ENCODE data around the gene TLNRD1. TPM values are rescaled to one million over a fixed set of nuclear protein-coding genes. Genes with fewer than 3 reads are reported as not detected.

TLNRD1 gene
- total RNA-seq, 1 donor, result 21.3 TPM

DNA sequence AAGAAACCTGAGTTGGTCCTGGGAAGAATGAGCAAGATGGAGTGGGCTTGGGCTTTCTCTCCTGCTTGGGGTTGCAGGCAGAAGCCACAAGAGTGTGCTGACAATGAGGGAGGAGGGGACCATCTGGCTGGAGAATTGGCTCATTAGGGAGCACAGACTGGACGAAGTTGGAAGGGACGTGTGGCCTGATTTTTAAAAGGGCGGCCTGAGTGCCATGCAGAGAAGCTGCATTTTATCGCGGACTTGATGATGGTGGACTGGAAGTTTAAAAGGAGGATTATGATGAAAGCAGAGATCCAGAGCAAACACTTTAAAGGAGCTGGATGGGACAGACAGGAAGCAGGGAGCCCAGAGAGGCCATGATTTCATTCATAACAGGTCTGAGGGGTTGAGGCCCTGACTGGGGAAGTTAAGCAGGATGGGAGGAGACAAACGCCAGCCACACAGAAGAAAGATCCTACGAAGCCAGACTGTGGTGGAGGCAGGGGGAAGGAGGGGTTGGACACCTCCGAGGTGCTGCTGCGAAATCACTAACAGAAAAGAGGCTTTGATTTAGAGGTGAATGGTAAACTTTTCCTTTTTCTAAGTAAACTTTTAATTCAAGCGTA, 23.6 kb downstream of the TLNRD1 start:
- Histone ChIP-seq H3K27me3 (ENCODE audit: insufficient read depth, low read length) (no peaks in the 10 kb centered on the region), H3K4me1 (ENCODE audit: insufficient read depth, low read length) (peaks cover 39% of the 10 kb centered on the region)

DNA sequence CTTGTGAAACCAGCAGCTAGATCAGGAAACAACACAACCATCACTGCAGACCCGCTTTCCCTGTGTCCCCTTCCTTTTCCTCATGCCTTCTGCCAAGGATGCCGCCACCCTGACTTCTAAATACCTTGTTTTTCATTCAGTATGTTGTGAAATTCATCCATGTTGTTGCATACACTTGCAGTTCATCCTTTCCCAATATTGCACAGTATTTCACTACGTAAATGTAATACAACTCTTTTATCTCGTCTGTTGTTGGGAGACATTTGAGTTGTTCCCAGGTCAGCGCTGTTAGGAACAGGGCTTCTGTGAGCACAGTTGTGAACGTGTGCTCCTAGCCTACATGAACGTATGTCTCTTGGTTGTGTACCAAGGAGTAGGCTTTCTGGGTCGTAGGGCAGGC, 24.2 kb downstream of the TLNRD1 start:
- H3K27me3 ChIP-seq (ENCODE audit: insufficient read depth, low read length), result no peaks in the 10 kb centered on the region
- peaks cover 45% of the 10 kb centered on the region for H3K4me1 ChIP-seq (ENCODE audit: insufficient read depth, low read length)
- H3K4me3 ChIP-seq (ENCODE audit: low read length), result no peak overlapping the region
- no peaks in the 10 kb centered on the region for H3K9me3 ChIP-seq (ENCODE audit: low read depth, low read length)

More for the DNA sequence above, 23.6 kb downstream of the TLNRD1 start:
- no peak overlapping the region for H3K4me3 ChIP-seq (ENCODE audit: low read length)
- H3K9me3 ChIP-seq (ENCODE audit: low read depth, low read length), result no peaks in the 10 kb centered on the region

DNA sequence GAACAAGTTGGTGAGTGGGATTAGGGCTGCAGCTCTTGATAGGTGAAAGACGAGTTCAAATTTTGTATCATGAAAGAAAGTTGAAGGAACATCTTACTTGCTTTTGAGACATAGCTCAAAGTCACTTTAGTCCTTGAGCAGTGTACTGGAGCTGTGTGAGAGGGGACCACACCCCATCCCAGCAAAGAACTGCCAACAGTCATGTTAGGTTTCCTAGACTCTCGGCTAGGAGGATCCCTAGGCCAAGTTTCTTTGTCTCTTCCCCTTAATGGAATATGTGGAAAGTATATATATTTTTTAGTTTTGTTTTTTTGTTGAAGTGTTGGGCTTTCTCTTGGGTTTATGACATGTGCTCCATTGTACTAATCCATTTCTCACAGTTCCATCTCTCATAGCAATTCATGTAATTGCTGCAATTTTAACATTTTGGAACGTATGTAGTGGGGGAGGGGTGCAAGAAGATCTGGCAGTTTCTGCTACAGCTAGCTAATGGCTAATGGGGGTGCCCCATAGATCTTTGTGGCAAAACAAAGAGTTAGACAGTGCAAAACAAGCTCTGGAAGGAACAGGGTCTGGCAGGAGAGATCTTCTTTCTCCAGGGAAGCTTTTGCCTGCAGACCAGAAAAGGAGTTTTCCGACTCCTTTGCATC, 25.1 kb downstream of the TLNRD1 start:
- H3K9me3 ChIP-seq (ENCODE audit: low read depth, low read length), result no peaks in the 10 kb centered on the region
- H3K4me3 ChIP-seq (ENCODE audit: low read length), result no peak overlapping the region
- H3K27me3 ChIP-seq (ENCODE audit: insufficient read depth, low read length), result no peaks in the 10 kb centered on the region
- peaks cover 54% of the 10 kb centered on the region for H3K4me1 ChIP-seq (ENCODE audit: insufficient read depth, low read length)

DNA sequence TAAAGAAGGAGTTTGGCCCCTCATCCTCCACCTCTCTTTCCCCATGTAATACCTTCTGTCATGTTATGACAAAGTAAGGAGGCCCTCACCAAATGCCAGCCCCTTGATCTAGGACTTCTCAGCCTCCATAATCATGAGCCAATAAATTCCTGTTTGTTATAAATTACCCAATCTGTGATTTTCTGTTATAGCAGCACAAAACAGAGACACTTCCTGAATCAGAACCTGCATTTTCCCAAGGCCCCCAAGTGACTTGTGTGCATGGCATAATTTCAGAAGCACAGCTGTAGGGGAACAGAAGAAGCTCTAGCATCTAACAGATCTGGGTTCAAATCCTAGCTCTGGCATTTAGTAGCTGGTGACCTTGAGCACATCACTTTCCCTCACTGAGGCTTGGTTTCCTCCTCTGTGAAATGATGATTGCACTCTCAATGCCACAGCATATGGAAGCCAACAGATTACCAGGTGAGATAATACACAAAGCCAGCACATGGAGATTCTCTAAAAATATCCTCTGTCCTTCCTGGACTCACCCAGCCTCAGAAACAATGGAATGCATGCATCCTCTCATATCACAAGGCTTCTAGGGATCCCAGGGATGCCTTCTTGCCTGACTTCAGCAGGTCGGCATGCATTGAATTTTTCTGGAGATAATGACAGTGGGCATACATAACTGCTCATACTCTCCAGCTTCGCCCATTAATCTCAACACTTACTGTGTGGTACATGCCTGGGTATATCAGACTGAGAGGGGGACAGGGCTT, 26.3 kb downstream of the TLNRD1 start:
- Histone ChIP-seq H3K9me3 (ENCODE audit: low read depth, low read length) (no peaks in the 10 kb centered on the region), H3K27me3 (ENCODE audit: insufficient read depth, low read length) (no peaks in the 10 kb centered on the region), H3K4me1 (ENCODE audit: insufficient read depth, low read length) (peaks cover 58% of the 10 kb centered on the region), H3K4me3 (ENCODE audit: low read length) (no peak overlapping the region)

- Histone ChIP-seq H3K4me1 (ENCODE audit: insufficient read depth, low read length) (peaks cover 34% of the 10 kb centered on the region), H3K4me3 (ENCODE audit: low read length) (no peak overlapping the region), H3K9me3 (ENCODE audit: low read depth, low read length) (no peaks in the 10 kb centered on the region), H3K27me3 (ENCODE audit: insufficient read depth, low read length) (no peaks in the 10 kb centered on the region)
Observed at GRCh38 chr15:81029414-81030300, 28.9 kb downstream of the TLNRD1 start.

DNA sequence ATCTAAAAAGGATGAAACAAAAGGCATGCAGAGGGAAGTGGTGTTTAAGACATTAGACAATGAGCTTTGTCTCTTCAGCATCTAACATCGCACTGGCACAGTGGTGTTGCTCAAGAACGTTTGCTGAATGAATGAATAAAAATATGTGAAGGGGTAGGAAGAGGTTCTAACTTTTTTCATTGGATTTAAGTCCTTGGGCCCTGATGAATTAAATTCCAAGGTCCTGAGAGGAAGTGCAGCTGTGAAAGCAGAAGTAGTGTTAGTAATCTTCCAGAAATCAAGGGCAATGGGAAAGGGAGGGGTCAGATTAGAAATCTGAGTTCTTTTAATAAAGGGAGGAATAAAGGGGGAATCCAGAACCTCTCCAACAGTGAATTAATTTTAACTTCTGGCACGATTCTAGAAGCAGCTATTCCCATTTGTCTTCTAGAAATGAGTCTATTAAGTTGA, 29.6 kb downstream of the TLNRD1 start:
- Histone ChIP-seq H3K27me3 (ENCODE audit: insufficient read depth, low read length) (no peaks in the 10 kb centered on the region), H3K4me1 (ENCODE audit: insufficient read depth, low read length) (peaks cover 27% of the 10 kb centered on the region), H3K4me3 (ENCODE audit: low read length) (no peak overlapping the region), H3K9me3 (ENCODE audit: low read depth, low read length) (no peaks in the 10 kb centered on the region)

GRCh38 chr15:81031203-81031602, 30.5 kb downstream of the TLNRD1 start:
- no peak overlapping the region for H3K4me3 ChIP-seq (ENCODE audit: low read length)
- no peaks in the 10 kb centered on the region for H3K9me3 ChIP-seq (ENCODE audit: low read depth, low read length)
- no peaks in the 10 kb centered on the region for H3K27me3 ChIP-seq (ENCODE audit: insufficient read depth, low read length)
- peaks cover 20% of the 10 kb centered on the region for H3K4me1 ChIP-seq (ENCODE audit: insufficient read depth, low read length)

- H3K4me3 ChIP-seq (ENCODE audit: low read length), result no peak overlapping the region
- H3K27me3 ChIP-seq (ENCODE audit: insufficient read depth, low read length), result no peaks in the 10 kb centered on the region
- no peaks in the 10 kb centered on the region for H3K9me3 ChIP-seq (ENCODE audit: low read depth, low read length)
- H3K4me1 ChIP-seq (ENCODE audit: insufficient read depth, low read length), result peaks cover 20% of the 10 kb centered on the region
Observed at GRCh38 chr15:81032355-81032754, 31.6 kb downstream of the TLNRD1 start.

DNA sequence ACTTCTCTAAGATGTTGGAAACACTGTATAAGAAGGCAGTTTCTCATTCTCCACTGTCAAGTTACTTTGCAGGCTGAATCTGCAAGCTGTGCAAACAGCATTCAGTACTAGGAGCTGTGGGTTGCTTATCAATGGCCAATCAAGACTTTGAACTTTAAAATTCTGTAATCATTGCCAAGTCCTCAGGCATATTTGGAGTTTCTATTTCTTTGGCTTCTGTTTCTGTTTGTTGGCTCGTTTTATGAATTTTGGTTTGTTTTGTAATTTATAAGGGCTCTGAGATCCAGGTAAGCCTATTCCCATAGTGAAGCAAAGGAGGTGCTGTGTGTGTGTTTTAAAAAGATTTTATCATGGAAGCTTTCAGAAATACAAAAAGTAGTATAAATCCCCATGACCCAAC, 32.1 kb downstream of the TLNRD1 start:
- Histone ChIP-seq H3K4me3 (ENCODE audit: low read length) (no peak overlapping the region), H3K9me3 (ENCODE audit: low read depth, low read length) (no peaks in the 10 kb centered on the region), H3K27me3 (ENCODE audit: insufficient read depth, low read length) (no peaks in the 10 kb centered on the region), H3K4me1 (ENCODE audit: insufficient read depth, low read length) (peaks cover 20% of the 10 kb centered on the region)

DNA sequence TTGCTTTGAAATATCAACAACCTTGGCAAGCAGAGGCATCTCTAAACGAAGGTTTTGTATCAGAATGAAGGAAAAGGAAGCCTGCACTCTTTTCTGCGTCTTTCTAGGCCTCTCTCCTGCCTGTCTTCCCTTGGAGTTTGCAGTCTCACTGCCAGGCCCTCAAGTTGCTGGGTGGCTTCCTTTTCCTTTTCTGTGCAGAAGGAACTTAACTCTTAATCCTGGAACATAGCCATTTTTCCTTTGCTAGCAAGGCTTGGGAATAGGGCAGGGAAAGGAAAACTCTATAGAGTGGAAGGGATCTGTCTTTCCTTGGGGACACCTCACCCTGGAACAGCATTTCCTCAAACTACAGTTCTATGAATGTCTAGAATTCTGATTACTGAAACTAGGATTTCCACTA, 32.8 kb downstream of the TLNRD1 start:
- Histone ChIP-seq H3K4me1 (ENCODE audit: insufficient read depth, low read length) (peaks cover 20% of the 10 kb centered on the region), H3K4me3 (ENCODE audit: low read length) (no peak overlapping the region), H3K27me3 (ENCODE audit: insufficient read depth, low read length) (no peaks in the 10 kb centered on the region), H3K9me3 (ENCODE audit: low read depth, low read length) (no peaks in the 10 kb centered on the region)

DNA sequence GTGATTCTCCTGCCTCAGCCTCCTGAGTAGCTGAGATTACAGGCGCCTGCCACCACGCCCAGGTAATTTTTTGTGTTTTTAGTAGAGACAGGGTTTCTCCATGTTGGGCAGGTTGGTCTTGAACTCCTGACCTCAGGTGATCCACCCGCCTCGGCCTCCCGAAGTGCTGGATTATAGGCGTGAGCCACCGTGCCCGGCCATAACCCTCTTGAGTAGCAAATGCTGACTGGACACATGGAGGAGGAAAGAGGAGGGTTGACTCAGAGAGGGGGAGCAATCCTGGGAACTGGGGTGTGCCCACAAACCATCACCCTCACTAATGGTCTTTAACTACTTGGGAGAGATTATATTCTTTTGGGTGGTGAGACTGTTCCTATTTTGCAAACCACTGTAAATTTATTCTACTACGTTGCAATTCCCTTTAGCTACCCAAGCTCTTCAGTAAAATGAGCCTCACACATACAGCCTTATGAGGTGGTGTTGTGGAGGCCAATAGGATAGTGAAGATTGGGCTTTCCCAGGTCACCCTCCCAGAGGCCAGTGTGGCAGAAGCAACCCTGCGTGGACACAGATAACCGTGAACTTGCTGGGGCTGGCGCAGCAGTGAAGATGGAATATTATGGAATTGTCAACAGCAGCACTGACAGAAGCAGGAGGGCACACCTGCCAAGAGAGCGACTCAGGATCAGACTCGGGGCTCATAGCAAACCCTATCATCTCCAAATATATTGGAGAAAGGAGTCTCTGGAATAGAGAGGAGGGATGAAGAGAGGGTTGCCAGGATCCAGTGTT, 37.4 kb downstream of the TLNRD1 start:
- Histone ChIP-seq H3K9me3 (ENCODE audit: low read depth, low read length) (no peaks in the 10 kb centered on the region), H3K4me3 (ENCODE audit: low read length) (no peak overlapping the region), H3K4me1 (ENCODE audit: insufficient read depth, low read length) (peaks cover 6% of the 10 kb centered on the region), H3K27me3 (ENCODE audit: insufficient read depth, low read length) (no peaks in the 10 kb centered on the region)

DNA sequence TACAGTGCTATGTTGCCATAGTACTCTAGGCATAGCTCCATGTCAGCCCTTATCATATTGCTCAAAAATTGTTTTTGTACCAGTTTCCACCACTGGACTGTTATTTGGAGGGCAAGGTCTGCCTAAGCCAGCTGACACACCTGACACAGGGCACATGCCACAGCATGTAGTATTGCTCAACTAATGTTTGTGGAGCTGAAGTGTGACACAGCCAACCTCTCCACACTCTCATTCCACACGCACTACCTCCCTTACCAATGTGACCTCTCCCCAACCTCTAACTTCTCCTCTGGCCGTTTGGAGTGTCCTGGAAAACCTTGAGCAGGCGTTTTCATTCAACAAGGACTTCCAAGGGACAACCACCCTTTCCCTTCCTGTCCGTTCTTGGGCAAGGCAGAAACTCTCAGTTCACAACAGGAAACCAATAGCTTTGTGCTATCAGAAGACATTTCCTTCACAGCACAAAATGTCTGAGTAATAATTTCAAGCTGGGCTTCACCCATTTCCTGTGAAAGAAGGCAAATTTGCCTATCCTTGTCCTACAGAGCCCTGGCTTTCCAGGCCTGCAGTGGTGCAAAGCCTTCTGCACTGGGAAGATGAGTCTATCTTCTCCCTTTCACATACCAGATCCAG, 38.4 kb downstream of the TLNRD1 start:
- Histone ChIP-seq H3K4me3 (ENCODE audit: low read length) (no peak overlapping the region), H3K27me3 (ENCODE audit: insufficient read depth, low read length) (no peaks in the 10 kb centered on the region), H3K4me1 (ENCODE audit: insufficient read depth, low read length) (peaks cover 6% of the 10 kb centered on the region), H3K9me3 (ENCODE audit: low read depth, low read length) (no peaks in the 10 kb centered on the region)

- Histone ChIP-seq H3K4me1 (ENCODE audit: insufficient read depth, low read length) (peaks cover 6% of the 10 kb centered on the region), H3K4me3 (ENCODE audit: low read length) (no peak overlapping the region), H3K27me3 (ENCODE audit: insufficient read depth, low read length) (no peaks in the 10 kb centered on the region), H3K9me3 (ENCODE audit: low read depth, low read length) (no peaks in the 10 kb centered on the region)
Observed at GRCh38 chr15:81040757-81041156, 40.0 kb downstream of the TLNRD1 start.
